Stomach (tissue), 9 donors: Measurements from ENCODE around the gene SP4. TPM values are rescaled to one million over a fixed set of nuclear protein-coding genes. Genes with fewer than 3 reads are reported as not detected.

Source experiments
- DNase-seq, 2 donors: peaks; one replicate each; pipeline versions ENCODE4 v3.0.0 to v3.0.0-alpha.2; 2013 to 2019
- H3K27ac ChIP-seq, 5 donors: fragments of 200-600 bp in 4 of 5; sonication (generic) in 4 of 5; one replicate each; pipeline ENCODE4 v1.5.1; 2013 to 2019; ENCODE audit warnings: mild to moderate bottlenecking in 1 of 5, moderate library complexity in 1 of 5
- H3K27me3 ChIP-seq, 3 donors: fragments of 200-600 bp; sonication (generic); one replicate each; pipeline ENCODE4 v1.5.1; 2017 to 2019; ENCODE audit warnings: mixed run types in 1 of 3
- H3K36me3 ChIP-seq, 4 donors: fragments of 200-600 bp; sonication (generic); 1 replicate in 3 of 4; 2 replicates in 1 of 4; pipeline ENCODE4 v1.5.1; 2016 to 2019
- H3K4me1 ChIP-seq, 4 donors: fragments of 200-600 bp; sonication (generic); one replicate each; pipeline ENCODE4 v1.5.1; 2016 to 2019
- H3K4me3 ChIP-seq, 4 donors: fragments of 200-600 bp; sonication (generic) in 3 of 4; one replicate each; pipeline ENCODE4 v1.5.1; 2016 to 2019; ENCODE audit warnings: mild to moderate bottlenecking in 1 of 4
- H3K9me3 ChIP-seq, 4 donors: fragments of 200-600 bp; sonication (generic); one replicate each; pipeline ENCODE4 v1.5.1; 2016 to 2019
- CTCF ChIP-seq, 7 experiments: fragments of 450-650 bp in 4 of 7; fragments of 200-600 bp in 3 of 7; sonication (generic) in 3 of 7; IDR thresholded peaks; one replicate each; pipeline ENCODE4 v1.5.1; 2016 to 2019; ENCODE audit warnings: antibody characterized with exemption in 7 of 7, control low read depth in 2 of 7, mild to moderate bottlenecking in 1 of 7
- EP300 ChIP-seq: sonication (generic); formaldehyde crosslinking; IDR thresholded peaks from one replicate; pipeline ENCODE4 v1.6.1; 2017; ENCODE audit warnings: antibody characterized with exemption
- POLR2A ChIP-seq, 4 donors: fragments of 450-650 bp; IDR thresholded peaks; one replicate each; pipeline ENCODE4 v1.6.1; 2016; ENCODE audit warnings: antibody characterized with exemption in 4 of 4, control low read depth in 2 of 4, mild to moderate bottlenecking in 1 of 4, moderate library complexity in 1 of 4
- POLR2AphosphoS5 ChIP-seq, 3 donors: sonication (generic); formaldehyde crosslinking; IDR thresholded peaks; one replicate each; pipeline ENCODE4 v1.6.1; 2016; ENCODE audit warnings: antibody characterized with exemption in 3 of 3
- WGBS, 5 donors: extraction: QIAGEN DNeasy Blood & Tissue Kit in 3 of 5; methylation state at CpG; one replicate each; pipeline versions ENCODE4 v1.1.5 to v1.1.7; 2013 to 2018; 5-methylcytosine and 5-hydroxymethylcytosine counted together
- intact Hi-C: fragments of 100-400 bp; cut with DNase I; formaldehyde crosslinking; loops from one replicate; pipeline ENCODE4 v1.15.1; 2023; ENCODE audit warnings: low total_unique reads
- polyA plus RNA-seq, 3 donors: library from polyadenylated mRNA; stranded (reverse); fragments of 200-250 nt; gene quantifications; one replicate each; pipeline ENCODE4 v1.2.3, GENCODE V29; 2013
- total RNA-seq, 5 donors: library from RNA; depleted of rRNA; stranded (reverse); fragments of >200 nt; gene quantifications; one replicate each; pipeline versions ENCODE4 v1.1.0 to v1.2.3, GENCODE V29; 2014 to 2016
- donor health status: healthy with polysubstance abuse.
- donor health status: Bipolar disorder and iron deficiency.
- donor health status: healthy.

The SP4 gene
- total and polyA plus RNA-seq, 8 donors, result 0.58 to 16.7 (median 2.4) TPM

DNA sequence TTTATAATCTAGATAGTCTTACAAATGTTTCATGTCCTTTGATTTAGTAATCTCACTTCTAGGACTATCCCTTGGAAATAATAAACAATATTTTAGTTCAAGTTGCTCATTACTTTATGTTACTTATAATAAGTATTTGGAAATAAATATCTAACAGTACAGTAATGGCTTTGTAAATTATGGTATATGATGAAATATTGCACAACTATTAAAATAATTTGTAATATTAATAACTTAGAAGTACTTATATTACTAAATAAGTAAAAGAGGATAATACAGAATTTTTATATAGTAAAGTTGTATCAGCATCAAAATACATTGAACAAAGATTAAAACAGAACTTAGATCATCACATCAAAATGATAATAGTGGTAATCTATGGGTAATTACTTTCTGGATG, 41.1 kb downstream of the SP4 start:
- H3K4me1 ChIP-seq, result peaks cover 0 to 4% (median 0%) of the 10 kb centered on the region in 4 donors
- H3K36me3 ChIP-seq, result no peaks in the 10 kb centered on the region
- intact Hi-C loops, result no loop called here
- H3K27me3 ChIP-seq, result no peaks in the 10 kb centered on the region
- no peaks in the 10 kb centered on the region for H3K9me3 ChIP-seq
- H3K27ac ChIP-seq, result no peak overlapping the region
- no peak overlapping the region for H3K4me3 ChIP-seq
- TF ChIP-seq POLR2A (IDR thresholded peaks at IDR 0.05), result no peak
- TF ChIP-seq CTCF (IDR thresholded peaks at IDR 0.05), result no peak
- no peak for TF ChIP-seq EP300
- no peak for TF ChIP-seq POLR2AphosphoS5 (IDR thresholded peaks at IDR 0.05)
- no peak for DNase-seq

DNA sequence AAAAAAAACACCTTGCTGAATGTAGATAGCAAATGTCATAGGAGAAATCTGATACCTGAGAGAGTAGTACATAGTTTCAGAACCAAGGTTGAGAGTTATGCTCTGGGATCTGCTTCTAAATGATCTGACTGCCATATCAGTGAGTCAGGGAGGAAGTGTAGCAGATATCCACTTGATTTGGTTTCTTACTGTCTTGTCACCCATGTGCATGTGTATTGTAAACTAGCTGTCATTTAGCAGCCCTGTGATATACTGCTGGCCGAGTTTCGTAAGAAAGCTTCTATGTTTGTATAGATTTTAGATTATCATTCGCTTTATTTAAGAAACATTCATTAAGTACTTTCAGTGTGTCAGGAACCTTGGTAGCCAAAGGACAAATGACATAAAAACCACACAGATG, 42.0 kb downstream of the SP4 start:
- Histone ChIP-seq H3K9me3 (no peaks in the 10 kb centered on the region), H3K36me3 (no peaks in the 10 kb centered on the region), H3K27ac (no peak overlapping the region), H3K4me1 (peaks cover 0 to 4% (median 0%) of the 10 kb centered on the region in 4 donors), H3K4me3 (no peak overlapping the region), H3K27me3 (no peaks in the 10 kb centered on the region)
- no peak for DNase-seq
- 80 to 94% (median 88%) methylated on average over 3 of the region's 3 CpGs for WGBS, 5 donors
- TF ChIP-seq POLR2AphosphoS5 (IDR thresholded peaks at IDR 0.05), result no peak
- TF ChIP-seq CTCF (IDR thresholded peaks at IDR 0.05), result no peak
- TF ChIP-seq EP300, result no peak
- TF ChIP-seq POLR2A (IDR thresholded peaks at IDR 0.05), result no peak
- intact Hi-C loops, result no loop called here

- 88 to 100% (median 94%) methylated on average over 1 of the region's 1 CpG for WGBS, 5 donors
- no peak for TF ChIP-seq EP300
- TF ChIP-seq CTCF (IDR thresholded peaks at IDR 0.05), result no peak
- no peak for TF ChIP-seq POLR2AphosphoS5 (IDR thresholded peaks at IDR 0.05)
- TF ChIP-seq POLR2A (IDR thresholded peaks at IDR 0.05), result no peak
- Histone ChIP-seq H3K4me3 (no peak overlapping the region), H3K9me3 (no peaks in the 10 kb centered on the region), H3K36me3 (peaks cover 0 to 2% (median under 1%) of the 10 kb centered on the region in 4 donors), H3K27me3 (no peaks in the 10 kb centered on the region), H3K27ac (no peak overlapping the region), H3K4me1 (no peaks in the 10 kb centered on the region)
- no peak for DNase-seq
- intact Hi-C loops, result no loop called here
Measured at GRCh38 chr7:21472029-21472428, 44.1 kb downstream of the SP4 start.

DNA sequence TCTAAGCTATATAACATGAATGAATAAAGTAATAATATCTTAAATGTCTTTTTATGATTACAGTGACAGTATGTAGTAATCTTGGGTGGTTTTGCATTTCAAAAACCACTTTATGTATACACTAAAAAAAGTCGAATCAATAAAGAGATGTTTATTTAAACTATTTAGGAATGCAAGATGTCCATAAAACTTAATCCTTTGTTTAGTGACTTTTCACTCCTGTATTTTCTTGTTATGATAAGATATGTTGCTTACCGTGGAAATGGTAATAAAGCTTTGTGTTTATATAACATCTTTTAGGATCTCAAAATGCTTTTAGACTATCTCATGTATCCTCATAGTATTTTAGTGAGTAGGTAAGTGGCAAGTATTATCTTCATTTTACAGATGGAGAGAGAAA, 48.5 kb downstream of the SP4 start:
- intact Hi-C loops, result no loop called here
- H3K36me3 ChIP-seq, result peaks cover 0 to 27% (median 20%) of the 10 kb centered on the region in 4 donors
- no peaks in the 10 kb centered on the region for H3K9me3 ChIP-seq
- no peak overlapping the region for H3K27ac ChIP-seq
- H3K4me3 ChIP-seq, result no peak overlapping the region
- DNase-seq, result no peak
- WGBS, 5 donors, result 25 to 49% (median 48%) methylated on average over 2 of the region's 2 CpGs
- no peaks in the 10 kb centered on the region for H3K4me1 ChIP-seq
- TF ChIP-seq CTCF (IDR thresholded peaks at IDR 0.05), result no peak
- no peak for TF ChIP-seq POLR2AphosphoS5 (IDR thresholded peaks at IDR 0.05)
- no peak for TF ChIP-seq POLR2A (IDR thresholded peaks at IDR 0.05)
- no peak for TF ChIP-seq EP300
- H3K27me3 ChIP-seq, result no peaks in the 10 kb centered on the region
